GDM1 (cell line): ENCODE measurements around the gene NSD1.
"Not testable (repeated sequence)": the region's sequence is repeated elsewhere in the genome, so short reads cannot be mapped to it uniquely, and the experiment has no call there.

ENCODE experiments used
- DNase-seq: peaks from one replicate; lab custom pipeline; 2025; lab: John Stamatoyannopoulos, UW

Gene NSD1

GRCh38 chr5:177130211-177131018, 3.2 kb upstream of the NSD1 start:
- DNase-seq: no peak

GRCh38 chr5:177131019-177131320, 2.6 kb upstream of the NSD1 start:
- DNase-seq: no peak

GRCh38 chr5:177131352-177132135, 2.0 kb upstream of the NSD1 start:
- DNase-seq: no peak

- no peak for DNase-seq
Measured at GRCh38 chr5:177132136-177133095, 1.2 kb upstream of the NSD1 start.

DNA sequence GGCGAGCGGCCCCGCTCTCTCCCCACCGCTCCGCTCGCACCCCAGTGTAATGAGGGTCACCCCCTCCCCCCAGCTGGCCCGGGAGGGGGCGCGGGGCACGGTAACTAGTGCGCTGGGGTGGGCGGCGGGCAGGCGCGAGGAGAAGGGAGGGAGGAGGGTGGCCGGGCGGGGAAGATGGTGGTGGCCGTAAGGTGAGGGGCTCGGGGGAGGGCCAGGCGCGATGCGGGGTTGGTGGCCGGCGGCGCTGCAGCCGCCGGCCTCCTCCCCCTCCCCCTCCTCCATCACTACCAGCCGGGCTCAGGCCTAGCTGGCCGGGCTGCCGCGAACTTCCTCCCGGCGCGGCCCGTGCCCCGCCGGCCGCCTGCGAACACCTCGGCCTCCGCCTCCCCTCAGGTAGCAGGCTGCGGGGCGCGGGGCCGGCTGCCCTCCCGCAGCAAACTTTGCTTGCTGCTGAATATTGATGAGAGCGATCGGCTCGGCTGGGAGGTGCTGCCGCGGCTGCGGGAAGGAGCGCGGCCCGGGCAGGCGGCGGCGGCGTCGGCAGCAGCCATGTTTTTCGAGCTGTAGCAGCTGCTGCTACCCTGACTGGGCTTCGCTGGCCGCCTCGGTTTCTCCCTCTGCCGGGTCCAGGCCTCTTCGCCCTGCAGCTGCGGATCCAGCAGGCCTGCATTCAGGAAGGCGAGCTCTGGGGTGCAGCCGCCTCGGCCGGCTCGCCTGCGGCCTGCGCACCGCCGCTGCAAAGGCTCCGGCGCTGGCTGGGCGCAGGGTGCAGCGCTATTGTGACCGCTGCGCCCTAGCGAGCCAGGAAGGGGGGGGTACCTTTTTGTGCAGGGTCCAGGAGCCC, 502 bp downstream of the NSD1 start:
- DNase-seq: no peak

- no peak for DNase-seq
Measured at GRCh38 chr5:177134697-177135225, 1.2 kb downstream of the NSD1 start.

GRCh38 chr5:177140312-177140711, 6.7 kb downstream of the NSD1 start:
- DNase-seq: no peak

DNA sequence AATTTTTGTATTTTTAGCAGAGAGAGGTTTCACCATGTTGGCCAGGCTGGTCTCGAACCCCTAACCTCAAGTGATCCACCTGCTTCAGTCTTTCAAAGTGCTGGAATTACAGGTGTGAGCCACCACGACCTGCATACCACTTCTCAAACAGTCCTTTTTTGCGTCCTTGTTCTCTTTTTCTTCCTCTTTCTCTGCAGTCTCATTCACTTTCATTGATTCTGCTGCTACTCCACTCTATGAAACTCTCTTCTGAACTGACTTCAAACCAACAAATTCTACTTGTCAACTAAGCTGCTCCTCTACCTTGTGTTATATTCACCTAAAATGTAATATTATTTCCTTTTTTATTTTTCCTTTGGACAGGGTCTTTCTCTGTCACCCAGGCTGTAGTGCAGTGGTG, 7.9 kb downstream of the NSD1 start:
- DNase-seq: no peak

- DNase-seq: no peak
Measured at GRCh38 chr5:177142098-177142611, 8.6 kb downstream of the NSD1 start.

GRCh38 chr5:177142778-177143177, 9.2 kb downstream of the NSD1 start:
- DNase-seq: no peak

- no peak for DNase-seq
Measured at GRCh38 chr5:177146891-177147638, 13.5 kb downstream of the NSD1 start.

- not testable (repeated sequence) for DNase-seq
Measured at GRCh38 chr5:177150061-177150460, 16.5 kb downstream of the NSD1 start.

GRCh38 chr5:177154003-177154643, 20.6 kb downstream of the NSD1 start:
- DNase-seq: no peak

DNA sequence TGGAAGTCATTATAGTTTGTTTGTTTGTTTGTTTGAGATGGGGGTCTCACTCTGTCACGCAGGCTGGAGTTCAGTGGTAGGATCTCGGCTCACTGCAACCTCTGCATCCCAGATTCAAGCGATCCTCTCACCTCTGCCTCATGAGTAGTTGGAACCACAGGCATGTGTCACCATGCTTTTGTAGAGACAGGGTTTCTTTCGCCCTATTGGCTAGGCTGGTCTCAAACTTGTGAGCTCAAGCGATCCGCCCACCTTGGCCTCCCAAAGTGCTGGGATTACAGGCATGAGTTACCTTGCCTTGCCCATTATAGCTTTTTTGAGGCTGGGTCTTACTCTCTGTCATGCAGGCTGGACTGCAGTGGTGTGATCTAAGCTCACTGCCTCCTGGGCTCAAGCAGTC, 28.8 kb downstream of the NSD1 start:
- DNase-seq: no peak

DNA sequence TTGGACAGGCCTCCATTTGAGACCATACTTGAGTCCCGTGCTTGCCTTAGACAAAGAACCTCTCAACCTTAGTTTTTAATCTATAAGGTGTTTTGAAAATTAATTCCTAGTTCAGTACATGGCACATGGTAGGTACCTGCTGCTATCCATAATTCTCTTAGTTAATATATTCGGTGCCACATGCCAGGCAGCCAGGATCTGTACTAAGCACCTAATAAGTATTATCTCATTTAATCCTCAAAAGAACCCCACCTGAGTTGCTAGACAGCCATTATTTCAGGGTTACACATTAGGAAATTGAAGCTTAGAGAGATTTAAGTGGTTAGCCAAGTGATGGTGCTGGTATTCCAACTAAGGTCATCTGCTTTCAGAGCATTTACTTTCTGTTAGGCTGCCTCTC, 29.9 kb downstream of the NSD1 start:
- no peak for DNase-seq

DNA sequence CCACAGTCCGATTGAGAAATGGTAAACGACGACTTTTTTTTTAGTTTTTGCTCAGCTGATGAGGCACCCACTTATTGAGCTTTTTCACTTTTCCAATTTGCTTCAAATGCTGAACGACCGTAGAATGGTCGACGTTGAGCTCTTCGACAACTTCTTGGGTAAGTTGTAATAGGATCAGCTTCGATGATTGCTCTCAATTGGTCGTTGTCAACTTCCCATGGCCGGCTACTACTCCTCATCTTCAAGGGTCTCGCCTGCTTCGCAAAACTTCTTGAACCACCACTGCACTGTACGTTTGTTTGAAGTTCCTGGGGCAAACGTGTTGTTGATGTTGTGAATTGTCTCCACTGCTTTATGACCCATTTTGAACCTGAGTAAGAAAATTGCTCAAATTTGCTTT, 35.7 kb downstream of the NSD1 start:
- no peak for DNase-seq

DNA sequence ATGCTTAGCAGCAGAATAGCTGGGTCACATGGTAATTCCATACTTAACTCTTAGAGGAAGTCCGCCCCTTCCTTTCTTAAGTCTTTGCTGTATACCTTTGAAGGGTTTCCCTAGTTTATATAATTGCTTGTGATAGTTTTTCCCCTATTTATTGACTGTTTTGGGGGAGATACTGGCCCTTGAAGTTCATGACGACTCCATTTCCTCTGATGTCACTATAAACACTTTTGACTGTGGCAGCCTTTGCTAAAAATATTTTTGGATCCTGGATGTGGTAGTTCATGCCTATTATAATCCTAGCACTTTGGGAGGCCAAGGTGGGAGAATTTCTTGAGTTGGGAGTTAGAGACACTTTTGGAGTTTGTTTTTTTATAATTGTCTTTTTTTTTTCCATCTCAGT, 38.4 kb downstream of the NSD1 start:
- no peak for DNase-seq

- no peak for DNase-seq
Measured at GRCh38 chr5:177175336-177175735, 41.8 kb downstream of the NSD1 start.

DNA sequence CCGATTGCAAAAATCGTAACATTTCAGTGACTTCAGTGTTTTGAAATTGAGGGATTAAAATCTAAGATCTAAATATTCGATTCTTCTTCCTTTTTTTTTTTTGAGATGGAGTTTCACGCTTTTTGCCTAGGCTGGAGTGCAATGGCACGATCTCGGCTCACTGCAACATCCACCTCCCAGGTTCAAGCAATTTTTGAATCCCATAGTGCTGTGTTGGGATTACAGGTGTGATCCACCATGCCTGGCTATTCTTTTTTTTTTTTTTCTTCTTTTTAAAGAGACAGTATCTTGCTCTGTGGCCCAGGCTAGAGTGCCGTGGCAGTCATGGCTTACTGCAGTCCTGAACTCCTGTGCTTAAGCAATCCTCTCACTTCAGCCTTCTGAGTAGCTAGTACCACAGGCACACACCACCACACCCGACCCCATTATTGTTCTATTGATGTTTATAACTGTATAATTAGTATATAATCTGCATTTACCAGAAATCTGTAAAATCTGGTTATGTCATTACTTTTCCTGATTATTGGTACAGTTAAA, 42.7 kb downstream of the NSD1 start:
- no peak for DNase-seq
